Measurements from ENCODE around the gene TMEM234. TPM values are rescaled to one million over a fixed set of nuclear protein-coding genes. Genes with fewer than 3 reads are reported as not detected.

Gene TMEM234
- total and polyA plus RNA-seq, 2 of the 13 experiments (the other 11 are each of a cell fraction or from before 2014, with no cell fraction given): 6.1 to 9.0 TPM

DNA sequence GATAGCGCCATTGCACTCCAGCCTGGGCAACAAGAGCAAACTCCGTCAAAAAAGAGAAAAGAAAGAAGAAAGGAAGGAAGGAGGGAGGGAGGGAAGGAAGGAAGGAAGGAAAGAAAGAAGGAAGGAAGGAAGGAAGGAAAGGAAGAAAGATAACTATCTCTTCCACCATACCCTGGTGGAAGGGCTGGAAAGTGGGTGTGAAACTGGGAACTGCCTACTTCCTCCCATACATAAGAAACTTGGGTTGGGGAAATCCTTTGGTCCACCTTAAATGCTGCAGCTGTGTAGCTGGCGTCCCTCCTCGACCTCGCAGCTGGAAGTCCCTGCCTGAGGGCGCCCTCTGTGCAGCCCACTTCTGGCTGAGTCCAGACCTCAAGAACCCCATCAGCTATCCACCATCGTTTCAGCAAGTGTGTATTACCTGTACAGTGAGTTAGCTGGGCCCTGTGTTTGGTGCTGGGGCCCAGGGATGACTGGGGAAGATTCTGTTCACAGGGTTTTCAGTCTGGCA lies 20.2 kb upstream of the TMEM234 start (continued):
- TF ChIP-seq, protein P1, sequence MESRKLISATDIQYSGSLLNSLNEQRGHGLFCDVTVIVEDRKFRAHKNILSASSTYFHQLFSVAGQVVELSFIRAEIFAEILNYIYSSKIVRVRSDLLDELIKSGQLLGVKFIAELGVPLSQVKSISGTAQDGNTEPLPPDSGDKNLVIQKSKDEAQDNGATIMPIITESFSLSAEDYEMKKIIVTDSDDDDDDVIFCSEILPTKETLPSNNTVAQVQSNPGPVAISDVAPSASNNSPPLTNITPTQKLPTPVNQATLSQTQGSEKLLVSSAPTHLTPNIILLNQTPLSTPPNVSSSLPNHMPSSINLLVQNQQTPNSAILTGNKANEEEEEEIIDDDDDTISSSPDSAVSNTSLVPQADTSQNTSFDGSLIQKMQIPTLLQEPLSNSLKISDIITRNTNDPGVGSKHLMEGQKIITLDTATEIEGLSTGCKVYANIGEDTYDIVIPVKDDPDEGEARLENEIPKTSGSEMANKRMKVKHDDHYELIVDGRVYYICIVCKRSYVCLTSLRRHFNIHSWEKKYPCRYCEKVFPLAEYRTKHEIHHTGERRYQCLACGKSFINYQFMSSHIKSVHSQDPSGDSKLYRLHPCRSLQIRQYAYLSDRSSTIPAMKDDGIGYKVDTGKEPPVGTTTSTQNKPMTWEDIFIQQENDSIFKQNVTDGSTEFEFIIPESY (CRISPR knock-in tag; IDR thresholded peaks at IDR 0.05): 0 out of 2 replicates have a peak, but pooled peaks have one; percentile 5
- TF ChIP-seq, protein P2, sequence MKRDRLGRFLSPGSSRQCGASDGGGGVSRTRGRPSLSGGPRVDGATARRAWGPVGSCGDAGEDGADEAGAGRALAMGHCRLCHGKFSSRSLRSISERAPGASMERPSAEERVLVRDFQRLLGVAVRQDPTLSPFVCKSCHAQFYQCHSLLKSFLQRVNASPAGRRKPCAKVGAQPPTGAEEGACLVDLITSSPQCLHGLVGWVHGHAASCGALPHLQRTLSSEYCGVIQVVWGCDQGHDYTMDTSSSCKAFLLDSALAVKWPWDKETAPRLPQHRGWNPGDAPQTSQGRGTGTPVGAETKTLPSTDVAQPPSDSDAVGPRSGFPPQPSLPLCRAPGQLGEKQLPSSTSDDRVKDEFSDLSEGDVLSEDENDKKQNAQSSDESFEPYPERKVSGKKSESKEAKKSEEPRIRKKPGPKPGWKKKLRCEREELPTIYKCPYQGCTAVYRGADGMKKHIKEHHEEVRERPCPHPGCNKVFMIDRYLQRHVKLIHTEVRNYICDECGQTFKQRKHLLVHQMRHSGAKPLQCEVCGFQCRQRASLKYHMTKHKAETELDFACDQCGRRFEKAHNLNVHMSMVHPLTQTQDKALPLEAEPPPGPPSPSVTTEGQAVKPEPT (CRISPR knock-in tag; IDR thresholded peaks at IDR 0.05; ENCODE audit: low read depth): peak; percentile 100
- TF ChIP-seq ATF1 (CRISPR knock-in tag; IDR thresholded peaks at IDR 0.05) (no peak), CBX2 (IDR thresholded peaks at IDR 0.05; ENCODE audit: low read depth, low read length) (no peak), CBX2 (CRISPR knock-in tag; IDR thresholded peaks at IDR 0.05; ENCODE audit: low read depth) (no peak), AGO2 (optimal IDR thresholded peaks at IDR 0.05; ENCODE audit: low read depth, low read length) (no peak), RFXAP (CRISPR knock-in tag; IDR thresholded peaks at IDR 0.05; ENCODE audit: borderline replicate concordance) (no peak)
- TF ChIP-seq, protein P3, sequence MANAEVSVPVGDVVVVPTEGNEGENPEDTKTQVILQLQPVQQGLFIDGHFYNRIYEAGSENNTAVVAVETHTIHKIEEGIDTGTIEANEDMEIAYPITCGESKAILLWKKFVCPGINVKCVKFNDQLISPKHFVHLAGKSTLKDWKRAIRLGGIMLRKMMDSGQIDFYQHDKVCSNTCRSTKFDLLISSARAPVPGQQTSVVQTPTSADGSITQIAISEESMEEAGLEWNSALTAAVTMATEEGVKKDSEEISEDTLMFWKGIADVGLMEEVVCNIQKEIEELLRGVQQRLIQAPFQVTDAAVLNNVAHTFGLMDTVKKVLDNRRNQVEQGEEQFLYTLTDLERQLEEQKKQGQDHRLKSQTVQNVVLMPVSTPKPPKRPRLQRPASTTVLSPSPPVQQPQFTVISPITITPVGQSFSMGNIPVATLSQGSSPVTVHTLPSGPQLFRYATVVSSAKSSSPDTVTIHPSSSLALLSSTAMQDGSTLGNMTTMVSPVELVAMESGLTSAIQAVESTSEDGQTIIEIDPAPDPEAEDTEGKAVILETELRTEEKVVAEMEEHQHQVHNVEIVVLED (CRISPR knock-in tag; IDR thresholded peaks at IDR 0.05; ENCODE audit: borderline replicate concordance): peak; percentile 29; the same call in 1 of the 2 replicates
- TF ChIP-seq, protein P4, sequence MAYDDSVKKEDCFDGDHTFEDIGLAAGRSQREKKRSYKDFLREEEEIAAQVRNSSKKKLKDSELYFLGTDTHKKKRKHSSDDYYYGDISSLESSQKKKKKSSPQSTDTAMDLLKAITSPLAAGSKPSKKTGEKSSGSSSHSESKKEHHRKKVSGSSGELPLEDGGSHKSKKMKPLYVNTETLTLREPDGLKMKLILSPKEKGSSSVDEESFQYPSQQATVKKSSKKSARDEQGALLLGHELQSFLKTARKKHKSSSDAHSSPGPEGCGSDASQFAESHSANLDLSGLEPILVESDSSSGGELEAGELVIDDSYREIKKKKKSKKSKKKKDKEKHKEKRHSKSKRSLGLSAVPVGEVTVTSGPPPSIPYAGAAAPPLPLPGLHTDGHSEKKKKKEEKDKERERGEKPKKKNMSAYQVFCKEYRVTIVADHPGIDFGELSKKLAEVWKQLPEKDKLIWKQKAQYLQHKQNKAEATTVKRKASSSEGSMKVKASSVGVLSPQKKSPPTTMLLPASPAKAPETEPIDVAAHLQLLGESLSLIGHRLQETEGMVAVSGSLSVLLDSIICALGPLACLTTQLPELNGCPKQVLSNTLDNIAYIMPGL (CRISPR knock-in tag; IDR thresholded peaks at IDR 0.05; ENCODE audit: borderline replicate concordance in 1 of 2, low read depth in 1 of 2): peak in 1 of 2 experiments; percentile 23; a peak in 1 of 4 replicates
